ENCODE measurements around the gene MESP2. TPM values are rescaled to one million over a fixed set of nuclear protein-coding genes. Genes with fewer than 3 reads are reported as not detected.
A peak's percentile ranks its signal among the peaks of the same experiment; 100 is the strongest.

The MESP2 gene
- total and polyA plus RNA-seq, 9 of the 15 experiments (the other 6 are each of a cell fraction or from before 2014, with no cell fraction given) = 0.08 to 0.82 (median 0.37) TPM

- no TSS peak for BruUV-seq (replicated peaks)
- peaks cover 3% of the 10 kb centered on the region for H3K9me1 ChIP-seq (ENCODE audit: control insufficient read depth, insufficient read depth, low read length)
- no peak overlapping the region for H3K4me2 ChIP-seq (ENCODE audit: insufficient read depth, low read length)
- in situ Hi-C loops (cut with MboI) = no loop called here
- no peaks in the 10 kb centered on the region for H3K27me3 ChIP-seq (ENCODE audit: control insufficient read depth in 2 of 2, insufficient read depth in 2 of 2, low read length in 2 of 2)
- H3K36me3 ChIP-seq (ENCODE audit: control insufficient read depth, insufficient read depth, low read length) = no peaks in the 10 kb centered on the region
- peaks cover 24 to 37% of the 10 kb centered on the region in 2 experiments for H3K4me1 ChIP-seq (replicated peaks in 1 of 2; ENCODE audit: control insufficient read depth in 2 of 2, insufficient read depth in 2 of 2, low read length in 2 of 2)
- peak overlapping the region; percentile 98; the same call in 1 of the 2 replicates for H2AFZ ChIP-seq (ENCODE audit: low read depth, low read length)
- no peak overlapping the region for H3K27ac ChIP-seq (ENCODE audit: extremely low read depth, low read depth, low read length)
- DNase-seq (ENCODE audit: extremely low read depth in 1 of 4, low spot score in 3 of 4) (no peak), FAIRE-seq (no peak), ATAC-seq (no peak)
- 84% methylated on average over 22 of the region's 25 CpGs for WGBS (ENCODE audit: insufficient coverage, low coverage, missing lambda C conversion rate)
- TF ChIP-seq HDAC6 (IDR thresholded peaks at IDR 0.05; ENCODE audit: low read depth, low read length) = no peak
- no peak for TF ChIP-seq ZNF165 (CRISPR knock-in tag; IDR thresholded peaks at IDR 0.05; ENCODE audit: borderline replicate concordance)
- TF ChIP-seq ELF2 (CRISPR knock-in tag; IDR thresholded peaks at IDR 0.05) = no peak
- TF ChIP-seq GTF2F1 (IDR thresholded peaks at IDR 0.05; ENCODE audit: low read depth, low read length) = no peak
- 0 out of 2 replicates have a peak, but pooled peaks have one; percentile 7 for TF ChIP-seq ARID4B (CRISPR knock-in tag; IDR thresholded peaks at IDR 0.05)
- TF ChIP-seq GTF2E2 (tag; IDR thresholded peaks at IDR 0.05) = no peak
- no peak for TF ChIP-seq CSDE1 (IDR thresholded peaks at IDR 0.05)
- TF ChIP-seq, protein P1, sequence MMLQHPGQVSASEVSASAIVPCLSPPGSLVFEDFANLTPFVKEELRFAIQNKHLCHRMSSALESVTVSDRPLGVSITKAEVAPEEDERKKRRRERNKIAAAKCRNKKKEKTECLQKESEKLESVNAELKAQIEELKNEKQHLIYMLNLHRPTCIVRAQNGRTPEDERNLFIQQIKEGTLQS (IDR thresholded peaks at IDR 0.05) = peak; percentile 46
- TF ChIP-seq, protein P1 (CRISPR knock-in tag; conservative IDR thresholded peaks at IDR 0.05) = no peak
- TF ChIP-seq, protein P2, sequence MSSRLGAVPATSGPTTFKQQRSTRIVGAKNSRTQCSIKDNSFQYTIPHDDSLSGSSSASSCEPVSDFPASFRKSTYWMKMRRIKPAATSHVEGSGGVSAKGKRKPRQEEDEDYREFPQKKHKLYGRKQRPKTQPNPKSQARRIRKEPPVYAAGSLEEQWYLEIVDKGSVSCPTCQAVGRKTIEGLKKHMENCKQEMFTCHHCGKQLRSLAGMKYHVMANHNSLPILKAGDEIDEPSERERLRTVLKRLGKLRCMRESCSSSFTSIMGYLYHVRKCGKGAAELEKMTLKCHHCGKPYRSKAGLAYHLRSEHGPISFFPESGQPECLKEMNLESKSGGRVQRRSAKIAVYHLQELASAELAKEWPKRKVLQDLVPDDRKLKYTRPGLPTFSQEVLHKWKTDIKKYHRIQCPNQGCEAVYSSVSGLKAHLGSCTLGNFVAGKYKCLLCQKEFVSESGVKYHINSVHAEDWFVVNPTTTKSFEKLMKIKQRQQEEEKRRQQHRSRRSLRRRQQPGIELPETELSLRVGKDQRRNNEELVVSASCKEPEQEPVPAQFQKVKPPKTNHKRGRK (tag; IDR thresholded peaks at IDR 0.05) = no peak
- no peak for TF ChIP-seq IRF2 (CRISPR knock-in tag; IDR thresholded peaks at IDR 0.05)
- no peak for TF ChIP-seq TEAD2 (tag; IDR thresholded peaks at IDR 0.05)
- TF ChIP-seq, protein P3, sequence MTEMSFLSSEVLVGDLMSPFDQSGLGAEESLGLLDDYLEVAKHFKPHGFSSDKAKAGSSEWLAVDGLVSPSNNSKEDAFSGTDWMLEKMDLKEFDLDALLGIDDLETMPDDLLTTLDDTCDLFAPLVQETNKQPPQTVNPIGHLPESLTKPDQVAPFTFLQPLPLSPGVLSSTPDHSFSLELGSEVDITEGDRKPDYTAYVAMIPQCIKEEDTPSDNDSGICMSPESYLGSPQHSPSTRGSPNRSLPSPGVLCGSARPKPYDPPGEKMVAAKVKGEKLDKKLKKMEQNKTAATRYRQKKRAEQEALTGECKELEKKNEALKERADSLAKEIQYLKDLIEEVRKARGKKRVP (CRISPR knock-in tag; IDR thresholded peaks at IDR 0.05) = no peak
- no peak for TF ChIP-seq ZKSCAN1 (IDR thresholded peaks at IDR 0.05; ENCODE audit: low read depth, low read length)
- TF ChIP-seq ZNF232 (CRISPR knock-in tag; IDR thresholded peaks at IDR 0.05) = no peak
- no peak for TF ChIP-seq ADNP (tag; IDR thresholded peaks at IDR 0.05)
- no peaks in the 10 kb centered on the region for H4K20me1 ChIP-seq (replicated peaks; ENCODE audit: control insufficient read depth, insufficient read depth, low read length)
- H3K9ac ChIP-seq (ENCODE audit: insufficient read depth in 1 of 2, low read depth in 2 of 2, low read length in 2 of 2) = peak overlapping the region in 1 of 2 experiments; percentile 90; a peak in 2 of 4 replicates
- ChIA-PET POLR2A (no interaction called here), CTCF (ENCODE audit: low intra/inter-chr PET ratio) (interaction anchor here (0.7 kb wide), 1 partner anchor 9 kb away, joined by 3 read pairs; no protein-coding TSS in a partner anchor)
- intact Hi-C loops (cut with micrococcal nuclease) = no loop called here
- H3K9me3 ChIP-seq (replicated peaks; ENCODE audit: control insufficient read depth, insufficient read depth, low read depth, low read length) = no peaks in the 10 kb centered on the region
- H3K79me2 ChIP-seq (ENCODE audit: control insufficient read depth, insufficient read depth, low read length) = no peaks in the 10 kb centered on the region
- H3K4me3 ChIP-seq = no peak overlapping the region
Measured at GRCh38 chr15:89777073-89777751, 1.1 kb downstream of the MESP2 start.
